ENCODE measurements around the gene MUC5B.

GRCh38 chr11:1240771-1241170 lies 17.9 kb downstream of the MUC5B start:
- TF ChIP-seq CTCF (IDR thresholded peaks at IDR 0.05; ENCODE audit: insufficient read depth, low read length) (no peak), POLR2AphosphoS5 (IDR thresholded peaks at IDR 0.05; ENCODE audit: low read depth) (no peak), GABPA (IDR thresholded peaks at IDR 0.05; ENCODE audit: low read depth) (no peak)
